HG03097 (cell line): Measurements from ENCODE around the gene KCNJ5.

Experiments
- ATAC-seq: cut with Tn5 transposase; IDR thresholded peaks from one replicate; pipeline ENCODE4 v1.9.1; 2021; ENCODE audit not compliant: unreplicated experiment, low FRiP score

KCNJ5 gene

DNA sequence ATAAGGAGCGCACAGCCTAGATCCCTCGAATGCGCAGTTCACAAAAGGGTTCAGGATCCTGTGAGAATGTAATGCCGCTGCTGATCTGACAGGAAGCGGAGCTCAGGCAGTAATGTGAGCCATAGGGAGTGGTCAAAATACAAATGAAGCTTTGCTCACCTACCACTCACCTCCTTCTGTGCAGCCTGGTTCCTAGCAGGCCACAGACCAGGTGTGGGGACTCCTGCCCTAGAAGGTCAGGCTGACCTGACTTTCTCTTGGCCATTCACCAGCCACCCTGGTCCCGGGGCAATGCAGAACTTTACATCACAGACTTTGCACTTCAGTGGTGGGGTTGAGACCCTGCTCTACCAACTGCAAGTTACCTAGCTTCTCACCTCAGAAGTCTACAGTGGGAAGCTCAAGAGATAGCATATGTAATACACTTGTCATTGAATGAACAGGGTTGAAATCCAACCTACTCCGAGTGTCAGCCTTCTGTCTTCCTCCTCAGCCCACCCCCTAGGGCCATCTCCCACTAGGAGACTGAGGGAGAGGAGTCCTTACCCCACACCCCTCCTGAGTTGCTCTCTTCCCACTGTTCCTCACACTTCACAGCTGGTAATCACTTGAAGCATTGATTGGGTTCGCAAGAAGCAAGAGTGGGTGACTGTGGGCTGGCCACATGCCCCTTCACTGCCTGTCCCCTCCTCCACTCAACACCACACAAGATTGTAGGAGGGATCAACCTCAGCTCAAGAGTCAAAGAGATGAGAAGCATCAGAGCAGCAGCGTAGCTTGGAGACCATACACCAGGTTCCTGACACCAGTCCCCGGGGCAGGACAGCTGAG is 22.1 kb upstream of the KCNJ5 start:
- no peak for ATAC-seq

DNA sequence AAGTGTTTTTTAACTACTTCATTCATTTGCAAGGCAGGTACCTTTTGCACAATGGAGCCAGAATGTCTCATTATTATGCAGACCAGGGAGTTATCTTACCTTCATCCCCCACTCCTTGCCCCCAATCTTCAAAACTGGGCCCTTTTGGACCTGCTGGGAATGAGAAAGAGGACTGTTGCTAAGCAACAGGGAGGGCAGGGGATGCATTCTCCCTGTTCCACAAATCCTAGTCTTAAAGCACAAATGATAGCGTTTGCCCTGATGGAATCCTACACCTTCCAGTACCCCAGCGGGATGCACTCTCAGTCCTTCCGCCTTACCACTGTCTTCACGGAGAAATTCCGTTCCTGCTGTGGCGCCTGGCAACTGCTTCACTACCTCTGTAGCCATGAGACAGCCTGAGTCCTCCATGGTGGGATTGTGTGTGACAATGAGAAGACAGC is 20.0 kb upstream of the KCNJ5 start:
- ATAC-seq = no peak

GRCh38 chr11:128872094-128872493 is 19.1 kb upstream of the KCNJ5 start:
- no peak for ATAC-seq

DNA sequence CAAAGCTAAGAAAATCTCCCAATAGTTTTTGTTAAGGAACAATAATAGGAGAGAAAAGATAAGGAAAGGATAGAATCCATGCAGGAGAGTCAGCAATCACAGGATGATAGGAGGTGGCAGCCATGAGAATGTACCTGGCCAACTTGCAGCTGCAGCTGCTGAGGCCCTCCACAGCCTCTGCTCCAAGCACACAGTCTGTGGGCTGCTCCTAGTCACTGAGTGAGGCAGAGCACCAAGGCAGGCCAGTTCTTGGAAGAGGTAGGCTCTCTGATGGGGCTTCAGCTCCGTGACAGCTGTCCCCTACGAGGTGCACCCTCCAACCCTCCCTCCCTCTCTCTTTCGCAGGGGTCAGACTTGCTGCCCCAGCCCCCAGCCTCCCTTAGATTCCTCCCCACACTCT is 18.6 kb upstream of the KCNJ5 start:
- no peak for ATAC-seq

DNA sequence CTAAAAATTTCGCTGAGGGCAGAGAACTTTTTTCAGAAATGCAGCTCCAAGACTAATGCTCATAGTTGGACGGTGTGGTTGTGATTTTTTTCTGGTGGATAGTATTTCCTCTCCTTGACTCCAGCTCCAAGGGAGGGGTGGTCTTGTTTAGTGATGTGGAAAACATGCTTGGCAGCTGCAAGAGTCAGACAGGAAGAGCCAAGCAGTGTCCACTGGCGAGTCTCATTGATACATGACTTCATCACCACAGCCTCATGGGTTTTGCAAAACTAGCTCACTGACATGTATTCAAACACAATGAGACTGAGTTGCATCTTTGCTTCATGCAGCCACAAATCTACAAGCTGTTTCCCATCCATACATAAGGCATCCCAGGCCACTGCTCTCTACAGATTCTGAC is 16.7 kb upstream of the KCNJ5 start:
- no peak for ATAC-seq

- ATAC-seq = no peak
Measured at GRCh38 chr11:128876133-128876650, 15.0 kb upstream of the KCNJ5 start.

GRCh38 chr11:128877726-128878125 is 13.4 kb upstream of the KCNJ5 start:
- ATAC-seq = no peak

DNA sequence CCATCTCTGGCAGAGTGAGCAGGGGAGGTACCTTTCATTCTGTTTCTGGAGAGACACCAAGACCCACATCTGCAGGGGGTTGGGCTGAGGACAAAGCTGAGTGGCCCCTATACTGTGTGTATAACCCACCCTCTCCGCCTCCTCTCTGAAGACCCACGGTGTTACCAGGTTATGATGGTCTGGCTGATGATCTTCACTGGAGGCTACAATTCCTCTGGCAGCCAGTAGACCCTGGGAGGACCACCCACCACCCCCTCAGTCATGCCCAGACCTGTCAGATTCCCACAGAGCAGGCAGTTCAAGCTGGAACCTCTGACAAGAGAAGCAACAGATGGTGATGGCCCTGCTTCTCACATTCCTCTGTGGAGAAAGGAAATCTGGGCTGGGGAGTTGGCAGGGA is 12.7 kb upstream of the KCNJ5 start:
- ATAC-seq = no peak

- ATAC-seq = no peak
Measured at GRCh38 chr11:128879817-128880216, 11.3 kb upstream of the KCNJ5 start.

GRCh38 chr11:128881221-128881620 is 9.9 kb upstream of the KCNJ5 start:
- no peak for ATAC-seq

DNA sequence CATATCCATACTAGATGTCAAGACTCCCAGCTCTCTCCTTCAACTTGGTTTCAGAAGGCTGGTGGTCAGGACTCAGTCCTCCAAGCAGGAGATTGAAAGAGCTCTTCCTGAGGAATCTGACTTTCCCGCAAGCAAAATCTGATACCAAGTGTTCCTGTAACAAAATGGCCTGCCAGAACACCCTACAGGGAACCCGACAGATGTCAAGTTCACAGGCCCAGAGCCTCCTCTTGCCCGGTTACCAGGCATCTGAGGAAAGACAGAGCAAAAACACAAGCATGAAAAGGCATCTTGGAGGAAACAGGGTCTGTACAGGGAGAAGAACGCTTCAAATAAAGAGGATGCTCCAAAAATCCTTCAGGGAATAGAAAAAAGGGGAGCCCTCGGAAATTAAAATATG is 8.7 kb upstream of the KCNJ5 start:
- no peak for ATAC-seq

DNA sequence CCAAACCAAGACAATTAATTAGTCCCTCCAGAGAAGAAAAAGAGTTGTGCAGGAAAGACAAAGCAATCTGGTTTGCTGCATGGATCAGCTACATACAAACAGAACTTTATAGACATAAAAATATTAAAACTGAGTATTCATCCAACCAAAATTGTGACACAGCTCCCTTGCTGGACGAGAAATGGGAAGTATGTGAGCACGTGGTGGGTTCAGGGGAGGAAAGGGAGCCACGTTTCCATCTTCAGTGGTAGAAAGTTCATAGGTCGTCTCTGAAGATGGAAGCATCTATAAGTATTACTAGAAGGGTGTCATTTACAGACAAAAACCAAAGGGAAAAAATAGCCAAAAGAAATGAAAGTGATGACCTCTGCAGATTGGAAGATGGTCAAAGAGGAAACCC is 7.1 kb upstream of the KCNJ5 start:
- ATAC-seq = no peak

DNA sequence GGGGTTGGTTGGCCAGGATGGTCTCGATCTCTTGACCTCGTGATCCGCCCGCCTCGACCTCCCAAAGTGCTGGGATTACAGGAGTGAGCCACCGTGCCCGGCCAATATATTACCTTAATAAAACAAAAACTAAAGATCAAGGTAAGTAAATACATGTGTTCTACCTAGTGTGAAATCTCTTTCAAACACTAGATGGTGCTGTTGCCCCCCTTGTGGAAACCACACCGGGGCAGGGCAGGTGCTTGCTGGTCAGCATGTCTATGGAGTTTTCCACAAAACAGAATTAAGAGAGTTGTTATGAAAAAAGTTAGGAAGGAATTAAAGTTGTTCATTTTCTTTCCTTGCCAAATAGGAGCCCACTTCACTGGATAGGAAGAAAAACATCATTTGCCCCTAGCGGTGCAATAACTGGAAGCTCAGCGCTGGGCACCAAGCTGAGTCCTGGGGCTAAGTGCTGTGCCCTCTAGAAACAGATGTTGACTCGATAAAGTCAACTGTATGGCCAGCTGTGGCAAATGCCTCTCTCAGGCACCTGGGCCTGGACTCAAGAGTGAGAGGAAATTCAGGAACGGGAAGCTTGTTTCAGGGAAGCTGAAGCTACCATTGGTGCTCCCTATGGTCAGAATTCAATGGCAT is 6.3 kb upstream of the KCNJ5 start:
- peak; percentile 71 for ATAC-seq

DNA sequence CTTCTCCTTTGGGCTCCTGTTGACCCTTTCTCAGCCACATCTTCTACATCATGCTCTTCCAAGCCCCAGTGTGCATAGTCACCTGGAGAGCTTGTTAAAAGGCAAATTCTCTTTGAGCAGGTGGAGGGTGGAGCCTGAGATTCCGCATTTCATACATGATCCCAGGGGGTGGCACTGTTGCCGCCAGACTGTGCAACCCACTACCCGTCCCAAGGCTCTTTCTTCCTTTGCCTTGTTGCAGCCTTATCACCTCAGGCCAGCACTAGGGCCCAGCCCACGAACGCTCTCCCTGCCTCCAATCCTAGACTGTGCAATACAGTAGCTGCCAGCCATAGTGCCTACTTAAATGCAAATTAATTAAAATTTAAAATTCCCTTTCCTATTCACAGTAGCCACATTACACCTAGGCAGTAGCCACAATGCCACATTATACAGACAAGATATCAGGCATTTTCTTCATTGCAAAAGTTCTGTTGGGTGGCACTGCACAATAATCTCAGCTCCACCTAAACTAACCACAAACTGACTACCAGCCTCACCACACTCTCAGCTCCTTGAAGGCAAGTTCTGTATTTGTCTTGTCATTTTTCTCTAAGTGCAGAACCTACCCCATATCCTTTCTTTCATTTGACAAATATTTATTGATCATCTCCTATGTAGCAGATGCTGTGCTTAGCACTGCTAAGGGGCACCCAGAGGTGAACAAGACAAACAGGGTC is 4.6 kb upstream of the KCNJ5 start:
- no peak for ATAC-seq

DNA sequence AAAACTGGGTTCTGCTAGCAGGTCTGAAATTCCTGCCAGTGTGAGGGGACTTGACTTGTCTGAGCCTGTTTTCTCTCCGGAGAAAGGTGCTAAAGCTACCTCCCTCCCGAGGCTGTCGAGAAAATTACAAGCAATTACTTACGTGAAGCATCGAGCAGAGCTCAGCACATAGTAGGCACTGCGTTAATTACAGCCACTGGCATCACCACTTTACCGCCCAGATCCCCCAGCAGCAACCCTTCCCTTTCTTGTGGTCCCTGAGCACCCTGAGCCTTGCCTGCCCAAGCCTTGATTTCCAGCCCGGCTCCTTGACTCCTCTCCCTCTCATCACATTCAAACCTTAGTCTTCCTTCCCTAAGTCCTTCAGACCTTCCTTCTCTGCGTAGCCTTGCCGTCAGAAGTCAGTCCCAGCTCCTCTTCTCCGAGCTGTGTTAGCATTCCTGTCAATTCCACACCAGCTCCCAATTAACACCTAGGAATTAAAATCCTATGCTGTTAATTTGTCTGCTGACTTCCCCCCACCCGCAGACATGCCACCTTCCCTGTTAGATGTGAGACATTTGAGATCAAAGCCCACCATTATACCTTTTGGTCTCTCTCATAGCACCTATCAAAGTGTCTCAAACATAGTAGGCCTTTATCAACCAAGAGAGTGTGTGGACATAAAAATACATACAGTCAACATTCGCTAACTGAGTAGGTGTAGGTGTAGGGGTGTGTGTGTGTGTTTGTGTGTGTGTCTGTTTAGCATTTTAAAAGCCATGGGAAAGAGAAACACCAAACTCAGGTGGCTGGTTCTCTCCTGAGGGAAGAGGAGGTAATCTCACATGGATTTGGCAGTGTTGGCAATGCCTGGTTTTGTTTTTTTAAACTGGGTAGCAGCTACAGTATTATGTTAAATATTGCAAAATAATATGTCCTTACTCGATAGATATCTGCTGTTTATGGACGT is 2.8 kb upstream of the KCNJ5 start:
- no peak for ATAC-seq

DNA sequence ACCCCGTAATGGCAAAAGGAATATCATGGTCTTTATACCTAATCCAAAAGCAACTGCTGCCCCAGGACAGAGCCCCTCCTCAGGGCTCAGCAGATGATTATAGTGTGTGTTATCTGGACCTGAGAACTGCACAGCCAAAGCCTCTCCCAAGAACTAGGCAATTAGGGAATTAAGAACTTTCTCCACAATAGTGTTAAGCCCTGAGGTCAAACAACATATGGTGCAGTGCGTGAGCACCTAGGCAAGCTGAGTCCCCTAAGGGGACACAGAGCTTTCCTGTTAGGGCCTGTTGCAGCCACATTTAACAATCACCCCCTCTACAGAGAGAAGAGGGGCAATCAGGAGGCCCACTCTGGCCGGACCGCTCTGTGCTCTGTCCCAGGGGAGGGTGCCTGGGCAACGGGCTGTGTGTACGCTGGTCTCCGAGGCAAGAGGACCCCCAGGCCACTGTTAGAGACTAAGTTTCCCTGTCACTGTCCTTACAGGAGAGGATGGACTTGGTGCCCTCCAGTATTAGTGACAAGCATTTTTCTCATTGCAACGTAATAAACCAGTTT is 1.4 kb upstream of the KCNJ5 start:
- no peak for ATAC-seq

GRCh38 chr11:128890216-128890542 is 977 bp upstream of the KCNJ5 start:
- no peak for ATAC-seq

DNA sequence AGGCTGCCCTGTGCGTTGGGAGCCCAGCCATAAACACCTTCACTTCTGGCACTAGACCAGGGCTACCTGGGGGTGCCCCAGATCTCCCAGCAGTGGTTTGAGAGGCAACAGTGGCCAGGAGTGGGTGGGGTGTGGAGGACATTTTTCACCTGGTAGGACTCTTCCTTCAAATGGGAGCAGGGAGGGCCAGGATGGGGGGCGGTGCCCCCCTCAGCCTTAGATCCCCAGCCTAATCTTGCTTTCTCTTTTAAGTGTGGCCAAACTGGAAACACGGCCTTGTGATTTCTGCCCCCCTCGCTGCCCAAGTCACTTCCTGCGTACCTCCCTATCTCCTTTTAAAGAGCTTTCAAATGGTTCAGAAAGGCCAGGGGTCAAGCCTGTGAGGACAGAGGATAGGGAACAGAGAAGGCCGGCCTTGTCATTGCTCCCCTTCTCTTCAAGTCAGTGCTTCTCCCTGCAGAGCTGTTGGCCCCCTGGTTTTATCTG is 800 bp downstream of the KCNJ5 start:
- peak; percentile 42 for ATAC-seq

- no peak for ATAC-seq
Measured at GRCh38 chr11:128892866-128893565, 1.9 kb downstream of the KCNJ5 start.
